ENCODE results near the gene TNS1.

The TNS1 gene

DNA sequence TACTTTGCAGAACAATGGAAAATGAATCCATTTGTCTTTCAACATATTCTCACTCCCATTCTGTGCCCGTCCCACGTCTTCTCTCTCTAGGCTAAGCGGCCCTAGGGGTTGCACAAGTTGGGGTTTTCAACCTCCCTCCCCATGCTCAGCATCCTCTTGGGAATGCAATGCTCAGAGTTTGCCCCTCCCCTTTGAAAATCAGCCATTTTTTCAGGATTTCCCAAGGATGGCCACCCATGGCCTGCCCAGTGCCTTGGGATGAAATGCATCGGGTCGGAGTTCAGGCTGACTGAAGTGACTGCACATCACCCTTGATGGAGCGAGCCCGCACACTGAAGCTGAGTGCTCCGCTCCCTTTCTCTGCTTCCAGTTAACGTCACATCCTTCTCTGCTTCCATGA lies 87.9 kb downstream of the TNS1 start:
- Histone ChIP-seq H3K27me3 (ENCODE audit: insufficient read depth, poor library complexity, severe bottlenecking) (peaks cover 5% of the 10 kb centered on the region), H3K27ac (replicated peaks) (no peak overlapping the region), H3K4me3 (replicated peaks; ENCODE audit: insufficient read depth, low read length) (no peak overlapping the region)
- DNase-seq (ENCODE audit: low read depth in 1 of 2, low spot score in 1 of 2) = no peak
- TF ChIP-seq, protein P1, sequence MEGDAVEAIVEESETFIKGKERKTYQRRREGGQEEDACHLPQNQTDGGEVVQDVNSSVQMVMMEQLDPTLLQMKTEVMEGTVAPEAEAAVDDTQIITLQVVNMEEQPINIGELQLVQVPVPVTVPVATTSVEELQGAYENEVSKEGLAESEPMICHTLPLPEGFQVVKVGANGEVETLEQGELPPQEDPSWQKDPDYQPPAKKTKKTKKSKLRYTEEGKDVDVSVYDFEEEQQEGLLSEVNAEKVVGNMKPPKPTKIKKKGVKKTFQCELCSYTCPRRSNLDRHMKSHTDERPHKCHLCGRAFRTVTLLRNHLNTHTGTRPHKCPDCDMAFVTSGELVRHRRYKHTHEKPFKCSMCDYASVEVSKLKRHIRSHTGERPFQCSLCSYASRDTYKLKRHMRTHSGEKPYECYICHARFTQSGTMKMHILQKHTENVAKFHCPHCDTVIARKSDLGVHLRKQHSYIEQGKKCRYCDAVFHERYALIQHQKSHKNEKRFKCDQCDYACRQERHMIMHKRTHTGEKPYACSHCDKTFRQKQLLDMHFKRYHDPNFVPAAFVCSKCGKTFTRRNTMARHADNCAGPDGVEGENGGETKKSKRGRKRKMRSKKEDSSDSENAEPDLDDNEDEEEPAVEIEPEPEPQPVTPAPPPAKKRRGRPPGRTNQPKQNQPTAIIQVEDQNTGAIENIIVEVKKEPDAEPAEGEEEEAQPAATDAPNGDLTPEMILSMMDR (IDR thresholded peaks at IDR 0.05; ENCODE audit: insufficient read depth, low read length) = no peak
- TF ChIP-seq SPI1 (IDR thresholded peaks at IDR 0.05; ENCODE audit: borderline replicate concordance, low read depth) (no peak), POLR2AphosphoS5 (IDR thresholded peaks at IDR 0.05; ENCODE audit: low read depth) (no peak), GABPA (IDR thresholded peaks at IDR 0.05; ENCODE audit: low read depth) (no peak)
- TF ChIP-seq, protein P2, sequence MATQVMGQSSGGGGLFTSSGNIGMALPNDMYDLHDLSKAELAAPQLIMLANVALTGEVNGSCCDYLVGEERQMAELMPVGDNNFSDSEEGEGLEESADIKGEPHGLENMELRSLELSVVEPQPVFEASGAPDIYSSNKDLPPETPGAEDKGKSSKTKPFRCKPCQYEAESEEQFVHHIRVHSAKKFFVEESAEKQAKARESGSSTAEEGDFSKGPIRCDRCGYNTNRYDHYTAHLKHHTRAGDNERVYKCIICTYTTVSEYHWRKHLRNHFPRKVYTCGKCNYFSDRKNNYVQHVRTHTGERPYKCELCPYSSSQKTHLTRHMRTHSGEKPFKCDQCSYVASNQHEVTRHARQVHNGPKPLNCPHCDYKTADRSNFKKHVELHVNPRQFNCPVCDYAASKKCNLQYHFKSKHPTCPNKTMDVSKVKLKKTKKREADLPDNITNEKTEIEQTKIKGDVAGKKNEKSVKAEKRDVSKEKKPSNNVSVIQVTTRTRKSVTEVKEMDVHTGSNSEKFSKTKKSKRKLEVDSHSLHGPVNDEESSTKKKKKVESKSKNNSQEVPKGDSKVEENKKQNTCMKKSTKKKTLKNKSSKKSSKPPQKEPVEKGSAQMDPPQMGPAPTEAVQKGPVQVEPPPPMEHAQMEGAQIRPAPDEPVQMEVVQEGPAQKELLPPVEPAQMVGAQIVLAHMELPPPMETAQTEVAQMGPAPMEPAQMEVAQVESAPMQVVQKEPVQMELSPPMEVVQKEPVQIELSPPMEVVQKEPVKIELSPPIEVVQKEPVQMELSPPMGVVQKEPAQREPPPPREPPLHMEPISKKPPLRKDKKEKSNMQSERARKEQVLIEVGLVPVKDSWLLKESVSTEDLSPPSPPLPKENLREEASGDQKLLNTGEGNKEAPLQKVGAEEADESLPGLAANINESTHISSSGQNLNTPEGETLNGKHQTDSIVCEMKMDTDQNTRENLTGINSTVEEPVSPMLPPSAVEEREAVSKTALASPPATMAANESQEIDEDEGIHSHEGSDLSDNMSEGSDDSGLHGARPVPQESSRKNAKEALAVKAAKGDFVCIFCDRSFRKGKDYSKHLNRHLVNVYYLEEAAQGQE (IDR thresholded peaks at IDR 0.05; ENCODE audit: insufficient replicate concordance, low read depth) = no peak

DNA sequence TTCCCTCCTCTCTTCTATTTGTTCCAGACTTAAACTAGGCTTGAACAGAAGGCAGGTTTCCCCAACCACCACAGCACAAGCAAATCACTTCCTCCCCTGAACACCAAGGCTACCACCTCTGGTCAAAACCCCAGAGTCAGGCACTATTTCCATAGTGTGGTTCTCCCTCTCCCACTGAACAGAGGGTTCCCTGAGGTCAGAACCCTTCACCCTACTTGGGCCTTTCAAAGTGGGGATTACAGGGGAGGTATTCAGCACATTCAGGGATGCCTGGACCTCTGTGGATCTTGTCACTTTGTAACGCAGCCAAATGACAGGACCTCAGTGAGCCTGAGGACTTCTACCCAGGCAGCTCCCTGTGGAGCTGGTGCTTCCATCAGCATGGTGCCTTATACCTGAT lies 88.7 kb downstream of the TNS1 start:
- TF ChIP-seq, protein P1 (IDR thresholded peaks at IDR 0.05; ENCODE audit: insufficient read depth, low read length) = no peak
- peaks cover 5% of the 10 kb centered on the region for H3K27me3 ChIP-seq (ENCODE audit: insufficient read depth, poor library complexity, severe bottlenecking)

DNA sequence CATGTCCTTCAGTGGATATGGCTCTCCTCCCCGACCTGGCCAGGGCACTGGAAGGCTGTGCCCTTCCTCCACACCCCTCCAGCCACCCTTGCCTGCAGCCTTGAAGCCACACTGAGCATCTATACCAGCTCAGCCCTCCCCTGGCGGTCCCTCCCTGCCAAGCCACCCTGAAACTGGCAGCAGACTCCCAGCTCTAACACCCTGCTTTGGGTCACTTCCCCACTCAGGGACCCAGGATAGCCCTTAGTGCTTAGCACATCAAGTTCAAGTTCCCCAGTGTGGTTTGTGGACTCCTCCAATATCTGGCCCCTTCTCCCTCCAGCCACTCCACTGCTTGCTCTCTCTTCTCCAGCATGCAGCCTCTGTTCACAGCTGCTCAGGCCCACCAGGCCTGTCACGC lies 89.4 kb downstream of the TNS1 start:
- peaks cover 5% of the 10 kb centered on the region for H3K27me3 ChIP-seq (ENCODE audit: insufficient read depth, poor library complexity, severe bottlenecking)
- no peak overlapping the region for H3K27ac ChIP-seq (replicated peaks)
- peak in 1 of 2 experiments; percentile 16 for DNase-seq (ENCODE audit: low read depth in 1 of 2, low spot score in 1 of 2)
- no peak overlapping the region for H3K4me3 ChIP-seq (replicated peaks; ENCODE audit: insufficient read depth, low read length)
- TF ChIP-seq POLR2AphosphoS5 (IDR thresholded peaks at IDR 0.05; ENCODE audit: low read depth) = no peak
- TF ChIP-seq, protein P1 (IDR thresholded peaks at IDR 0.05; ENCODE audit: insufficient read depth, low read length) = no peak
- no peak for TF ChIP-seq GABPA (IDR thresholded peaks at IDR 0.05; ENCODE audit: low read depth)
- TF ChIP-seq, protein P2 (IDR thresholded peaks at IDR 0.05; ENCODE audit: insufficient replicate concordance, low read depth) = no peak

More for the DNA sequence above, 88.7 kb downstream of the TNS1 start:
- H3K27ac ChIP-seq (replicated peaks) = no peak overlapping the region
- no peak overlapping the region for H3K4me3 ChIP-seq (replicated peaks; ENCODE audit: insufficient read depth, low read length)
- DNase-seq (ENCODE audit: low read depth in 1 of 2, low spot score in 1 of 2) = no peak
